Measurements from ENCODE around the gene TBC1D22A. TPM values are rescaled to one million over a fixed set of nuclear protein-coding genes. Genes with fewer than 3 reads are reported as not detected.

TBC1D22A gene
- total RNA-seq, 1 experiment from 2014 or later, result 26.0 TPM

- H3K27ac Mint-ChIP-seq (ENCODE audit: low read depth, unreplicated experiment), result no peak overlapping the region
- CTCF ChIA-PET, result interaction anchor here (0.6 to 4.6 kb wide), 60 partner anchors 9 to 1690 kb away, joined by 3 to 78 read pairs (median 5); partner anchors contain the start of gene TBC1D22A
- peak; percentile 49 for DNase-seq (ENCODE audit: unreplicated experiment)
- no peaks in the 10 kb centered on the region for H3K9me3 Mint-ChIP-seq (ENCODE audit: unreplicated experiment)
- no peak overlapping the region for H3K4me3 Mint-ChIP-seq (ENCODE audit: unreplicated experiment)
- H3K36me3 Mint-ChIP-seq (ENCODE audit: insufficient read depth, unreplicated experiment), result peaks cover 25% of the 10 kb centered on the region
- no peaks in the 10 kb centered on the region for H3K27me3 Mint-ChIP-seq (ENCODE audit: insufficient read depth, unreplicated experiment)
- no TSS peak for BruUV-seq (replicated peaks)
- peak; percentile 94 for TF ChIP-seq CTCF (IDR thresholded peaks at IDR 0.05; ENCODE audit: unreplicated experiment)
- peaks cover 16% of the 10 kb centered on the region for H3K4me1 Mint-ChIP-seq (ENCODE audit: insufficient read depth, unreplicated experiment)
- POLR2A ChIA-PET, result interaction anchor here (0.5 to 1.6 kb wide), 7 partner anchors 14 to 44 kb away, joined by 3 to 8 read pairs (median 3); partner anchors contain the start of gene TBC1D22A
- intact Hi-C loops (cut with micrococcal nuclease), result loop anchor here (2.0 kb wide), 1 partner anchor 44 kb away; no protein-coding TSS in a partner anchor
Measured at GRCh38 chr22:46803031-46803880, 40.8 kb downstream of the TBC1D22A start.

- Mint-ChIP-seq H3K27me3 (ENCODE audit: insufficient read depth, unreplicated experiment) (no peaks in the 10 kb centered on the region), H3K27ac (ENCODE audit: low read depth, unreplicated experiment) (no peak overlapping the region), H3K36me3 (ENCODE audit: insufficient read depth, unreplicated experiment) (peaks cover 28% of the 10 kb centered on the region), H3K9me3 (ENCODE audit: unreplicated experiment) (no peaks in the 10 kb centered on the region), H3K4me1 (ENCODE audit: insufficient read depth, unreplicated experiment) (peaks cover 9% of the 10 kb centered on the region), H3K4me3 (ENCODE audit: unreplicated experiment) (no peak overlapping the region)
- ChIA-PET CTCF (interaction anchor here (0.6 to 4.6 kb wide), 52 partner anchors 8 to 1877 kb away, joined by 3 to 78 read pairs (median 5); partner anchors contain the start of gene TBC1D22A), POLR2A (interaction anchor here (0.5 to 1.1 kb wide), 3 partner anchors 13 to 41 kb away, joined by 3 to 8 read pairs (median 4); partner anchors contain the start of gene TBC1D22A)
- no peak for TF ChIP-seq CTCF (IDR thresholded peaks at IDR 0.05; ENCODE audit: unreplicated experiment)
- DNase-seq (ENCODE audit: unreplicated experiment), result no peak
- no TSS peak for BruUV-seq (replicated peaks)
- intact Hi-C loops (cut with micrococcal nuclease), result loop anchor here (2.0 kb wide), 1 partner anchor 45 kb away; no protein-coding TSS in a partner anchor
Measured at GRCh38 chr22:46803936-46804335, 41.5 kb downstream of the TBC1D22A start.

DNA sequence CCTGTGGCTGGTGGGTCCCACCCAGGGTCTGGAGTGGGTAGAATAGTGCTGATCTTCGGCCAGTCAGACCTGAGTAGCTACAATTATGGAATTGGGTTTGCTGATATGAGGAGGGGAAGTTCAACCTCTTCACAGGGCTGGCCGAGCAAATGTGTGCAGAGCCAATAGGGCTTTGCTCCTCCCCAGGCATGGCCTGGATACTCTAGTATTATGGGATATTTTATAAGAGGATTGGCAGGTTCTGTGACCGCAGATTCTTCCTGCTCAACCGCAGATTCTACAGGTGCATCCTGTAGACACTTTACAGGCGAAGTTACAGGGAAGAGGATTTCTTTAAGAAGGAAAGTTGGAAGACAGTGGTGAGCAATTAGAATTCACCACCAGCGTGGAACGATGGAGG is 44.3 kb downstream of the TBC1D22A start:
- Mint-ChIP-seq H3K4me1 (ENCODE audit: insufficient read depth, unreplicated experiment) (peaks cover 4% of the 10 kb centered on the region), H3K4me3 (ENCODE audit: unreplicated experiment) (no peak overlapping the region), H3K9me3 (ENCODE audit: unreplicated experiment) (no peaks in the 10 kb centered on the region), H3K27ac (ENCODE audit: low read depth, unreplicated experiment) (peak overlapping the region; percentile 8), H3K36me3 (ENCODE audit: insufficient read depth, unreplicated experiment) (peaks cover 21% of the 10 kb centered on the region), H3K27me3 (ENCODE audit: insufficient read depth, unreplicated experiment) (no peaks in the 10 kb centered on the region)
- BruUV-seq (replicated peaks), result no TSS peak
- TF ChIP-seq CTCF (IDR thresholded peaks at IDR 0.05; ENCODE audit: unreplicated experiment), result no peak
- no peak for DNase-seq (ENCODE audit: unreplicated experiment)
- POLR2A ChIA-PET, result no interaction called here
- CTCF ChIA-PET, result interaction anchor here (0.6 to 1.3 kb wide), 6 partner anchors 8 to 446 kb away, joined by 3 read pairs; no protein-coding TSS in a partner anchor
- intact Hi-C loops (cut with micrococcal nuclease), result no loop called here

DNA sequence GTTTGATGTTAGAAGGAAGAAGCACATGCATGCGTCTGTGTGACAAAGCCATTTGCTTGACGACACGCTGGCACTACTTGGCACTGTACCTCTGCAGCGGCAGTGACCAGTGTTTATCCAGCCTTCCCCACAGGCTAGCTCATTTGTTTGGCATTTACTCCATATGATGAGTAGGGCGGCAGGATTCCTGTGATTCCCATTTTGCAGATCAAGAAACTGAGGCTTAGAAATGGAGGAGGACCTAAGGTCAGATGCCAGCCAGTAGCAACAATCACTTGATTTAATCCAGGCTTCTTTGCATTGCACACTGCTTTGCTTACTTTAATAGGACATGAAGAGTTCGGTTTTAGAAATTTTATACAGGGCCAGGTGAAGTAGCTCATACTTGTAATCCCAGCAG is 45.0 kb downstream of the TBC1D22A start:
- CTCF ChIA-PET, result interaction anchor here (0.6 to 1.3 kb wide), 3 partner anchors 8 to 66 kb away, joined by 3 to 5 read pairs (median 4); no protein-coding TSS in a partner anchor
- H3K4me3 Mint-ChIP-seq (ENCODE audit: unreplicated experiment), result no peak overlapping the region
- POLR2A ChIA-PET, result interaction anchor here (0.6 to 0.7 kb wide), 2 partner anchors 505 to 1558 kb away, joined by 3 read pairs; no protein-coding TSS in a partner anchor
- no peaks in the 10 kb centered on the region for H3K27me3 Mint-ChIP-seq (ENCODE audit: insufficient read depth, unreplicated experiment)
- H3K27ac Mint-ChIP-seq (ENCODE audit: low read depth, unreplicated experiment), result peak overlapping the region; percentile 8
- intact Hi-C loops (cut with micrococcal nuclease), result no loop called here
- H3K9me3 Mint-ChIP-seq (ENCODE audit: unreplicated experiment), result no peaks in the 10 kb centered on the region
- DNase-seq (ENCODE audit: unreplicated experiment), result no peak
- TF ChIP-seq CTCF (IDR thresholded peaks at IDR 0.05; ENCODE audit: unreplicated experiment), result no peak
- no TSS peak for BruUV-seq (replicated peaks)
- peaks cover 4% of the 10 kb centered on the region for H3K4me1 Mint-ChIP-seq (ENCODE audit: insufficient read depth, unreplicated experiment)
- peaks cover 21% of the 10 kb centered on the region for H3K36me3 Mint-ChIP-seq (ENCODE audit: insufficient read depth, unreplicated experiment)
